Ovary (tissue), 9 donors: ENCODE data around the gene ABCC12. TPM values are rescaled to one million over a fixed set of nuclear protein-coding genes. Genes with fewer than 3 reads are reported as not detected.

Experiments used
- DNase-seq, 5 donors: peaks; one replicate each; pipeline ENCODE4 v3.0.0-alpha.2; 2019 to 2020
- H3K27ac ChIP-seq, 2 donors: fragments of 200-600 bp; one replicate each; pipeline versions ENCODE4 v1.5.1 to v1.8.0; 2019 to 2022
- H3K27me3 ChIP-seq: fragments of 200-600 bp; one replicate; pipeline ENCODE4 v1.8.0; 2022
- H3K36me3 ChIP-seq: fragments of 200-600 bp; sonication (generic); one replicate; pipeline ENCODE4 v1.5.1; 2019
- H3K4me1 ChIP-seq: one replicate; pipeline ENCODE4 v1.8.1; 2013; ENCODE audit warnings: mild to moderate bottlenecking, moderate library complexity; ENCODE audit not compliant: insufficient read depth
- H3K4me3 ChIP-seq: fragments of 200-600 bp; sonication (generic); one replicate; pipeline ENCODE4 v1.5.1; 2017
- H3K9me3 ChIP-seq, 2 donors: fragments of 200-600 bp in 1 of 2; sonication (generic) in 1 of 2; one replicate each; pipeline versions ENCODE4 v1.5.1 to v1.8.1; 2013 to 2019; ENCODE audit warnings: mild to moderate bottlenecking in 1 of 2, moderate library complexity in 1 of 2
- CTCF ChIP-seq, 3 donors: fragments of 450-650 bp in 2 of 3; fragments of 200-600 bp in 1 of 3; IDR thresholded peaks; one replicate each; pipeline versions ENCODE4 v1.5.1 to v1.8.0; 2016 to 2022; ENCODE audit warnings: antibody characterized with exemption in 3 of 3, mild to moderate bottlenecking in 1 of 3
- EP300 ChIP-seq: sonication (generic); formaldehyde crosslinking; IDR thresholded peaks from one replicate; pipeline ENCODE4 v1.6.1; 2017; ENCODE audit warnings: antibody characterized with exemption
- POLR2A ChIP-seq: fragments of 450-650 bp; IDR thresholded peaks from one replicate; pipeline ENCODE4 v1.6.1; 2017; ENCODE audit warnings: antibody characterized with exemption, mild to moderate bottlenecking, moderate library complexity
- WGBS, 3 donors: extraction: QIAGEN DNeasy Blood & Tissue Kit in 1 of 3; methylation state at CpG; one replicate each; pipeline versions ENCODE4 v1.1.5 to v1.1.7; 2013 to 2017; 5-methylcytosine and 5-hydroxymethylcytosine counted together
- intact Hi-C, 4 donors: fragments of 100-400 bp; cut with DNase I; formaldehyde crosslinking; loops; one replicate each; pipeline versions ENCODE4 v1.11.0 to v1.15.1; 2022 to 2023
- polyA plus RNA-seq, 2 donors: library from polyadenylated mRNA; stranded (reverse); fragments of 200-250 nt in 1 of 2; fragments of 350-450 nt in 1 of 2; fragmentation: Illumina TruSeq in 1 of 2; extraction: RNeasy Lipid Tissue Mini Kit (QIAGEN cat#74804) in 1 of 2; gene quantifications; one replicate each; pipeline ENCODE4 v1.2.3, GENCODE V29; 2013 to 2014
- total RNA-seq, 7 donors: library from RNA; depleted of rRNA in 2 of 7; stranded (reverse); fragments of >200 nt in 2 of 7; fragmentation: NEBNext Ultra II Directional in 3 of 7; extraction: Animal tissue kit (Norgen Biotek cat#: 25700) in 3 of 7; gene quantifications; one replicate each; pipeline versions ENCODE4 v1.1.0 to v1.2.4, GENCODE V29; 2016 to 2023
- donor health status: DM: no; HTN: no; CAD: no; lungs with moderate emphysema.
- donor health status: DM: no; HTN: no; CAD: no.
- donor health status: Bipolar disorder and iron deficiency.
- donor health status: DM: yes; HTN: yes; CAD: no.
- donor health status: DM: no; HTN: no; CAD: no.
- donor health status: DM: yes; HTN: yes; CAD: no.

Gene ABCC12
- total and polyA plus RNA-seq, 9 donors = 0.08 to 0.12 (median 0.10) TPM; not detected in 6

GRCh38 chr16:48152226-48152625 is 3.6 kb downstream of the ABCC12 start:
- Histone ChIP-seq H3K36me3 (no peaks in the 10 kb centered on the region), H3K4me3 (no peak overlapping the region), H3K9me3 (no peaks in the 10 kb centered on the region), H3K27ac (no peak overlapping the region), H3K4me1 (no peaks in the 10 kb centered on the region), H3K27me3 (no peaks in the 10 kb centered on the region)
- no peak for TF ChIP-seq CTCF (IDR thresholded peaks at IDR 0.05)
- no peak for TF ChIP-seq POLR2A
- no peak for TF ChIP-seq EP300
- DNase-seq = no peak
- intact Hi-C loops = loop anchor here (10.0 kb wide), 4 partner anchors 1007 to 1297 kb away; partner anchors contain the start of gene NETO2 (in 1 of the 4)
- WGBS, 3 donors = 94 to 97% (median 95%) methylated on average over 9 of the region's 9 CpGs

- intact Hi-C loops = loop anchor here (10.0 kb wide), 4 partner anchors 1006 to 1296 kb away; partner anchors contain the start of gene NETO2 (in 1 of the 4)
- Histone ChIP-seq H3K4me3 (no peak overlapping the region), H3K9me3 (no peaks in the 10 kb centered on the region), H3K36me3 (no peaks in the 10 kb centered on the region), H3K27ac (no peak overlapping the region), H3K27me3 (no peaks in the 10 kb centered on the region), H3K4me1 (no peaks in the 10 kb centered on the region)
- no peak for DNase-seq
- no peak for TF ChIP-seq POLR2A
- TF ChIP-seq CTCF (IDR thresholded peaks at IDR 0.05) = no peak
- no peak for TF ChIP-seq EP300
- 67 to 73% (median 72%) methylated on average over 1 of the region's 1 CpG for WGBS, 3 donors
These were observed 5.1 kb downstream of the ABCC12 start for GRCh38 chr16:48150707-48151106.

DNA sequence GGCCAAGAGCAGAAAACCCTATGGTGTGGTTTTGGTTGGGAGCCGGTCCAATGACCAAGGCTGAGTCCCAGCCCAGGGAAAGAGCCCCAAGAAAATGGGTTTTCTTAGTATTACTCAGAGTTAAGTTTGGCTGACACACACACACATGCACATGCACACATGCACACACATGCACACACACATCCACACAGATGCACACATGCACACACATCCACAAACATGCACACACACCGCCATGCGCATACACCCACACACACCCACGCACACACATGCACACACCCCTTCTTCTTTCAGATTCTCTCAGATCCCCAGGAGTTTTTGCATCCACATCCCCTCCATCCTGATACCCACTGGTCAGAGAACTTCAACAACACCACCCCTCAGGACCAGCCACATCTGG is 9.1 kb downstream of the ABCC12 start:
- Histone ChIP-seq H3K27ac (no peak overlapping the region), H3K4me3 (no peak overlapping the region), H3K36me3 (no peaks in the 10 kb centered on the region), H3K4me1 (no peaks in the 10 kb centered on the region), H3K9me3 (no peaks in the 10 kb centered on the region), H3K27me3 (no peaks in the 10 kb centered on the region)
- 94 to 95% (median 94%) methylated on average over 4 of the region's 4 CpGs for WGBS, 3 donors
- DNase-seq = no peak
- intact Hi-C loops = no loop called here
- TF ChIP-seq POLR2A = no peak
- TF ChIP-seq EP300 = no peak
- no peak for TF ChIP-seq CTCF (IDR thresholded peaks at IDR 0.05)

- H3K4me3 ChIP-seq = no peak overlapping the region
- no peak for DNase-seq
- TF ChIP-seq POLR2A (no peak), EP300 (no peak), CTCF (IDR thresholded peaks at IDR 0.05) (no peak)
- H3K27me3 ChIP-seq = no peaks in the 10 kb centered on the region
- no peaks in the 10 kb centered on the region for H3K36me3 ChIP-seq
- H3K9me3 ChIP-seq = no peaks in the 10 kb centered on the region
- no peaks in the 10 kb centered on the region for H3K4me1 ChIP-seq
- intact Hi-C loops = no loop called here
- H3K27ac ChIP-seq = no peak overlapping the region
- WGBS, 3 donors = 83 to 89% (median 84%) methylated on average over 7 of the region's 7 CpGs
These were observed 9.7 kb downstream of the ABCC12 start for GRCh38 chr16:48146131-48146530.
